HS-27A (cell line): Measurements from ENCODE around the gene EFCAB12.

ENCODE experiments used
- DNase-seq: peaks from one replicate; pipeline ENCODE4 v3.0.0-alpha.2; 2012; ENCODE audit warnings: low read depth, missing footprints

The EFCAB12 gene

DNA sequence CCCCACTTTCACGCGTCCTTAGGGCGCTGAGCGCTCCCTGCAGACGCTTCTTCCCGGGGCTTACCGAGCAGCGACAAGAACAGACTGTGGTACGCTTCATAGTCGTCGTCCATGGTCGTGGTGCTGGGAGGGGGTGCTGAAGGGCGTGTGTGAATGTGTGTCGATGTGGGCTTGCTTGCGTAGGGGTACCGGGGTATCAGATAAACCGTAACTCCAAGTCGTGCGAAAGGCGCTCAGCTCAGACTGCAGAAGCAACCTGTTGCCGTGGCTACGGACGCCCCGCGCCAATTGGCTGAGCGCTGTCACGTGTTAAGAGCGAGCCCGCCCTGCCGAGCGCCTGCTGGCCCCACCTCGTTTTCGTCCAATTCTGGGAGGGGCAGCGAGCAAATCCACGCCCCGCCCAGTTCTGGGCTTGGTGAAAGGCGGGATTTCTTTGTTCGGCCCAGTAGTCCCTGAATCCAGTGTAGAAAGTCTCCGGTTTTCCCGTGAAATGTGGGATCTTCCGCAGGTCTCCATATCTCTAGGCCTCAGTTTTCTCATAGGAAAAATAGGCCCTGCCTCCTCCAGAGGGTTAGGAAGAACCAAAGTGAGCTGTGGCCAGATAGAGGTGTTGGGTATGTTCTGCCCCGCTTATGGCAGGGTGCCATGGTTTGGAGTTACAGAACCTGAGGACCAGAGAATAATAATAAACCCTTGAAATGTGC is at the start of gene EFCAB12:
Gene EFCAB12 (minus strand): TSS at position 261 of the 704 bp plus-strand sequence. CDS start 148 bp downstream, at position 113.
- no peak for DNase-seq

DNA sequence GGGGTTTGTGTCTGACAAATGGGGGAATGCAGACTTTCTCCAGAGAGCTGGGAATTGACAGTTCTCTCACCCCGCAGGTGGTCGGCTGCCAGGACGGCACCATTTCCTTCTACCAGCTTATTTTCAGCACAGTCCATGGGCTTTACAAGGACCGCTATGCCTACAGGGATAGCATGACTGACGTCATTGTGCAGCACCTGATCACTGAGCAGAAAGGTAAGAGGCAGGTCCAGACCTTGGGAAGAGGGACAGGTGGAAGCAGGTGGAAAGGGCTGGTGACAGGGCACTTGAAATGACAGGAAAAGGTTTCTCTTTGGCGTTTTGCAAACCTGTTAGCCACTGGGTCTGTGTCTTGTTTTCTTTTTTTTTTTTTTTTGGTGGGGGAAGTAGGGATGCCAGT is 48.1 kb upstream of the EFCAB12 start:
- no peak for DNase-seq

DNA sequence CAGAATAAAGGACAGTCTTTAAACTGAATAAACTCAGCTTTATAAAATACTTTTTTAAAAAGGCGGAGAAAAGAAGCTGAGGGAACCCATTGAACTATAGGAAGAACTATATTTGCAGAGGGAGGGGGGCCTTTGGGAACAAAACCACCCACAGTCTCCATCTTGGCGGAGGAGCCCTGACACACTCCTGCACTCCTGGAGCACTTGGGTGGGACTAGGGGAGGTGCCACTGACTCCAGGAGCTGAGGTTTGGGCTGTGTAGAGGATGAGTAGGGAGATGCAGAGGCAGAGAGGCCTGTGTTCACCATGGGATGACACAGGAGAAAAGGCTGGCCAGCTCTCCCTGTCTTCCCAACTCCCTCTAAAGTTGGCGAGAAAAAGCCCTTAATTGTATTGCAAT is 47.4 kb upstream of the EFCAB12 start:
- DNase-seq = no peak

DNA sequence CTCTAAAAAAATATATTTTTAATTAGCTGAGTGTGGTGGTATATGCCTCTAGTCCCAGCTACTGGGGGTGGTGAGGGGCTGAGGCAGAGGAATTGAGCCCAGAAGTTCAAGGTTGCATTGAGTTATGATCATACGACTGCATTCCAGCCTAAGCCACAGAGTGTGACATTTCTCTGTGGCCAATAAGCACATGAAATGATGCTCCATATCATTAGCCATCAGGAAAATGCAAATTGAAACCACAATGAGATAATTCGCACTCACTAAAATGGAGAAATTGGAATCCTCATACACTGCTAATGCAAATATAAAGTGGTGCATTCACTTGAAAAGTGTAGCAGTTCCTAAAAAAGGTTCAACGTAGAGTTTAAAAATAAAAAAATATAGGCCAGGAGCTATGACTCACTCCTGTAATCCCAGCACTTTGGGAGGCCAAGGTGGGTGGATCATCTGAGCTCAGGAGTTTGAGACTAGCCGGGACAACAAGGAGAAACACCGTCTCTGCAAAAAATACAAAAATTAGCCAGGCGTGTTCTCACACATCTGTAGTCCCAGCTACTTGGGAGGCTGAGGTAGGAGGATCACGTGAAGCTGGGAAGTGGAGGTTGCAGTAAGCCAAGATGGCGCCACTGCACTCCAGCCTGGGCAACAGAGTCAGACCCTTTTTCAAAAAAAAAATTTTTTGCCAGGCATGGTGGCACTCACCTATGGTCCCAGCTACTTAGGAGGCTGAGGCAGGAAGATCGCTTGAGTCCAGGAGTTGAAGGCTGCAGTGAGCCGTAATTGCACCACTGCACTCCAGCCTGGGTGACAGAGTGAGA is 46.8 kb upstream of the EFCAB12 start:
- no peak for DNase-seq

DNA sequence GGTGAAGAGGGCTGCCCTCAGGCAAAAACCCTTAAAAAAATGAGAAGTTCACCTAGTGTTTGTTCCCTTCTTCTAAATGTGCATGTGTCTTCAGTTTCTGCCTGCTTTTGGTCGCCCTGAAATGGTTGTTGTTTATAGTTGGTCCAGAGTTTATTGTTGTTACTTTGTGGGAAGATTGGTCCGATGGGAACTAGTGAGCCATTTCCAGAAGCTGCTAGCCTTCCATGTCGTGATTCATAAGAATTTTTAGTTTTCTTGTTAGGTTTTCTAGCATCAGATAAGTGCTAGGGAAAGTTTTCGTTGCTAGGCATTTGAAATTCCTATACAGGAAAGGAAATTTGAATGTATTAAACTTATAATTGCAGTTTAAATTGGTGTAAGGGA is 45.3 kb upstream of the EFCAB12 start:
- no peak for DNase-seq

DNA sequence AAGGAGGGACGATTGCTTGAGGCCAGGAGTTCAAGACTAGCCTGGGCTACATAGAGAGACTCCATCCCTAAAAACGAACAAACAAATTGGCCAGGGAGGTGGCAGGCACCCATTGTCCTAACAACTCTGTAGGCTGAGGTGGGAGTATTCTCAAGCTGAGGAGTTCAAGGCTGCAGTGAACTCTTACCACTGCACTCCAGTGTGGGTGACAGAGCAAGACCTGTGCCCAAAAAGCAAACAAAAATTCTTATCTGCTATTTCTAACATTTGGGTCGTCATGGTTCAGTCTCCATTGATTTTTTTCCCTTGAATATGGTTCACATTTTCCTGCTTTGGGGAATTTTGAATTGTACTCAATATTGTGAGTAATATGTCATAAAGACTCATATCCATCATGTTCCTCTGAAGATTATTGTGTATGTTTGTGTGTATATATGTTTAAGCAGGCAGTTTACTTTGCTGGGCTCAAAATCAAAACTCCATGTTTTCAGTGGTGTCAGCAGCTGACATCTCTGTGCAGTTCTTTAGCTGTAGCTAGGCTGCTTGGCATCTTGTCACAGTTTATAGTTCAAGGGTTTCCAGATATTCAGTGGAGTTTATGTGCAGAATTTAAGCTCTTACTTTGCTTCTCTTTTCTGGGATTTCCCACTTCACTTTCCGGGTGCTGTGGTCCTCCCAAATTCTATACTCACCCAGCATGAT is 44.8 kb upstream of the EFCAB12 start:
- DNase-seq = no peak

DNA sequence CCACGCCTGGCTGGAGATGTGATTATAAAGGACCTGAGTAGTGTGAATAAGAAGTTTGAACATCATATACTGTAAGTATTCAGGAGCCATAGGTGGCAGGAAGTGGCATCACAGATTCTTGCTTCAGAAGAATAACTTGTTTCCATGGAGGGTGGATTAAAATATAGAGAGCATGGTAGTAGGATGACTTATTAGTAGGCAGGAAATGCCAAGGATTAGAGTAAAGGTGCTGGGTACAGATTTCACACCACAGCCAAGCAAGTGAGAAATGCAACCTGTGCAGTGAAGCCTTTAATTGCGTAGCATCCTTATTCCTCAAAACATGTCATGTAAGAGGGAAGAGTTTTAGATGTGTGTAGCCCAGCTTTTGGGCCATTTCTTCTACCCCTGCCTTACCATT is 42.4 kb upstream of the EFCAB12 start:
- no peak for DNase-seq

DNA sequence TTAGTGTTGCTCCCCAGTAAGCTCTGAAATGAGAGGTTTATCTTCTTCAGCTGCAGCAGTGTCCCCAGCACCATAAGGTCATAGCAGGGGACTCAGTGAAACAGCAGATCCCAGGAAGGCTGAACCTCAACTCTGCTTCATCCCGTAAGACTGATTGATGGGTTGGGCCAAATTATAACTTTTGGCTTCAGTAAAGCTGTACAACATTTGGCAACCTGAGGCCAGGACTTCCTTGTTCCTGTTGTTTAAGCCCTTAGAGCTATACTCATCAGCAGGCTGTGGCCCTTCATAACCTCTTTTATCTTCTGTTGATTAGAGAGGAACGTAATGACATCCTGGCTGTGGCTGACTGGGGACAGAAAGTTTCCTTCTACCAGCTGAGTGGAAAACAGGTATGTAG is 40.6 kb upstream of the EFCAB12 start:
- DNase-seq = no peak

DNA sequence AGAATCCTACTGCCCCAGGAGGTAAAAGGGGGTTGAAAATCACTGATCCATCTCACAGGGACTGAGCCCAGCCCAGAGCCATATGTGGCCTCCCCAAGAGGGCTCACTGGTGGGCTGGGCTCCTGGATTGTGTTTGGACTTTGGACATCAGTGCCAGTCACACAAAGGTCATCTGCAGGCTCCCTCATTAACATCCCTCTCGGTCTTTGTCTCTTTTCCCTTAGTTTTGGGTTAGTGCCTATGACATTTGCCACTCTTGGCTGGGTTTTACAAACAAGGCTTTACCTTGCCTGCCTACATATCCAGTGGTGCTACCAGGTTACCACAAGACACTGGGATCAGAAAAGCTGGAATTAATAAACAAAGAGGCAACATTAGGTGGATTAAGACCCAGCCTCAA is 39.5 kb upstream of the EFCAB12 start:
- no peak for DNase-seq

DNA sequence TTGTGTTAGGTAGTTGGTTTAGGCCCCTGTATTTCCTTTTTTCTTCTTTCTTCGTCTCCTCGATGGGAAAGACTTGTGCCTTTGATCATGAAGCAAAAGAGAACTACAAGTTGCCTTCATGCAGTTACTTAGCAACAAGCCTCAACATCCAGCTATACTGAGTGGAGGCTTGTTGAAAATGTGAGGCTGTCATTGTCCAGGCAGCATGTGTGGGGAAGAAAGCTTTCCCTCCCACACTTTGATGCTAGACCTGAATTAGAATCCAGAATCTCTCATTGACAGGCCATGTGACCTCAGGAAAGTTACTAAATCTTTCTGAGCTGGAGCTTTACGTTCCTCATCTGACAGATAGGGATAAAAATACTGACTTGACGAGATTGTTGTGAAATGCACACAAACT is 35.3 kb upstream of the EFCAB12 start:
- no peak for DNase-seq

DNA sequence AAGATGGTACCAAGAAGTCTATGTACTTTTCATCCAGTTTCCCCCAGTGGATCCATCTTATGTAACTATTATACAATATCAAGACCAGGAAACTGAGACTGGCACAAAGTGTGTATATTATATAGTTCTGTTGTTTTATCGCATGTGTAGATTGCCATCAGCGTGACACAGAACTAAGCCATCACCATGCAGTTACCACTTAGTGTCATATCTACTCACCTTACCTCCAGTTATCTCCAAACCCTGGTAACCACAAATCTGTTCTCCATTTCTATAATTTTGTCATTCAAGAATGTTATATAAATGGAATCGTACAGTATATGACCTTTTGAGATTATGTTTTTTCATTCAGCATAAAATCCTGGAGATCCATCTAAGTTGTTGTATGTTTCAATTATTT is 34.7 kb upstream of the EFCAB12 start:
- no peak for DNase-seq

DNA sequence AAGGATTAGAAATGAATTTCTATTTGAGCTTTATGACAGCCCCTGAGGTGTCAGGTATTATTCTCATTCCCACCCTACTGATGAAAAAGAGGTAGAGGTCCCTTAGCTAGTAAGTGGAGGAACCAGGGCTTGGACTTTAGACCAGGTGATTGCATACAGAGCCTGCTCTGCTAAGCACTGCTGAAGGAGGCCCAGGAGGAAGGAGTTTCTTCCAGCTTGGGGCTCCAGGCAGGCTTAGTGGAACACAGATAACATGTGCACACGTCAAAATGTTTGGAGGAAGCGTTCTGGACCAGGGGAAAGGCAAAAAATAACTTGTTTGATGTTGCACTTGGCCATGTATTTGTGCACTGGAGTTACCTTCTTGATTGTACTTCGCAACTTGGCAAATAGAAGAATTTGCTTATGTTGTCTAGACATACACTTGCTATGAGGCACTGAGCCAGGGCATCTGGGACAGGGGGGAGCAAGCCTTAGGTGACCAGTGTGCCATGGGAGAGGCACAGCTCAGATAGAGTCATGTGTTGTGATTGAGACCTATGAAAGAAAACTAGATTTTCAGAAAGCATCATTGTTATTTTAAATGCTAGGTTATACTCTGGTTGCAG is 34.0 kb upstream of the EFCAB12 start:
- no peak for DNase-seq

DNA sequence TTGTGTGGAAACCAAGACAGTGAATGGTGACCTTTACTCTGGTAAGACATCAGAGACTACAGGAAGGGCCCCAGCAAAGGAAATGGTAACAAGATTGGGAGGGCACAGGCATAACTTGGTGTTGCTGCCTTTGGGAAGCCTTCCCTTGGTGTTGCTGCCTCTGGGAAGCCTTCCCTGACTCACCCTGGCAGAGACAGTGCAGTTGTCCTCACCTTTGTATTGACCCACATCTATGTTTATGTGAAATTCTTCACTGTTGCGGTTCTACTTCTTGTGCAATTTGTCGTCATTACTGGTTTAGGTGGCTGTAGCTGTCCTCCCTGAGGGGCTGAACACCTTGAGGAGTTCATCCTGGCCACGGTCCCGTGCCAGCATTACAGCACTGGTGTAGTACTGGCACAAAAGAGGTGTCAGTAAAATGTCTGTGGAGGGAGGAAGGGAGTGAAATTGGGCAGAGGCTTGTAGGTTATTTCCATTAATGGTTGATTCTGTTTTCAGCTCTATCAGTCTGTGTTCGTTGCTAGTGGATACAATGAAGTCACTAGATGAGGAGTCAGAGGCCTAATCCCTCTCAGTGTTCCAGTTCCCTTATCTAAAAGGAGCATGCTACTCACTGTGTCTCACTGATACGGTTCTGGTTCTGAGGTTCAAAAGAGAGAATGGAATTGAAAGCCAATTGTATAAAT is 33.2 kb upstream of the EFCAB12 start:
- no peak for DNase-seq

DNA sequence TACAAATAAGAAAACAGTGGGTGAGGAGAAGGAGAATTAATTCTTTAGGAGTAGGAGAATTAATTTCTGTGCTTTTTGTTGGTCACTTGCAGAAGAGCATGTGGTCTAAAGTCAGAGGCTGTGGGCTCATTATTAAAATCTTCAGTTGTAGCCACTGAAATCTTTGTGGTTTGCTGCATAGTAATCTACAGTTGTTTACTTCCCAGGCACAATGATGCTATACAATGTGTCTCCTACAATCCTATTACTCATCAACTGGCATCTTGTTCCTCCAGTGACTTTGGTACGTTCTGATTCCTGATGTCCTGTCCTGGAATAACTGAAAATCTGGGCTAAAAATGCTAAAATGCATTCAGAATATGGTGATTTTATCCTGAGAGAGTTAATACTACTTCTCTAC is 32.6 kb upstream of the EFCAB12 start:
- no peak for DNase-seq

DNA sequence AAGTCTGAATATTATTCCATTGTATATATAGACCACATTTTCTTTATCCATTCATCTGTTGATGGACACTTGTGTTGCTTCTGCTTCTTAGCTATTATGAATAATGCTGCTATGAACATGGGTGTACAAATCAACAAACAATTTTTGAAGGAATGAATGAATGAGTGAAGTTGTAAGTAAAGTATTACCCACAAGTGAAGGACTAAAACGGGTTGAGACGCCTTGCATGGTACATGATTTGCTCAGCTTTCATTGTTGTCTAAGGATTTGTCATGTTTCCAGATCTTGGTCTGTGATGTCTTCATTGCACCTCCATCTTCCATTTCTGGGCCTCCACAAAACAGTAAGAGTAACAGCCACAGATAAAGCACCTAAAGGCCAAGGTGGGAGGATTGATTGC is 32.1 kb upstream of the EFCAB12 start:
- no peak for DNase-seq

DNA sequence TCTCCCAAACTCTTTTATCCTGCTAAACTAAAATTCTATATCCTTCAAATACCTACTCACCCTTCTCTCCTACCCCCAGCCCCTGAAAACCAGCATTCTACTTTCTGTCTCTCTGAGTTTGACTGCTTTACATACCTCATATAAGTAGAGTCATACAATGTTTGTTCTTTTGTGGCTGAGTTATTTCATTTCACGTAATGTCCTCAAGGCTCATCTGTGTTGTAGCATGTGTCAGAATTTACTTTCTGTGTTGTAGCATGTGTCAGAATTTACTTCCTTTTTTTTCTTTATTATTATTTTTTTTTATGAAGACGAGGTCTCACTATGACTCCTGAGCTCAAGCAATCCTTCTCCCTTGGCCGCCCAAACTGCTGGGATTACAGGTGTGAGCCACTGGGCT is 31.7 kb upstream of the EFCAB12 start:
- no peak for DNase-seq

DNA sequence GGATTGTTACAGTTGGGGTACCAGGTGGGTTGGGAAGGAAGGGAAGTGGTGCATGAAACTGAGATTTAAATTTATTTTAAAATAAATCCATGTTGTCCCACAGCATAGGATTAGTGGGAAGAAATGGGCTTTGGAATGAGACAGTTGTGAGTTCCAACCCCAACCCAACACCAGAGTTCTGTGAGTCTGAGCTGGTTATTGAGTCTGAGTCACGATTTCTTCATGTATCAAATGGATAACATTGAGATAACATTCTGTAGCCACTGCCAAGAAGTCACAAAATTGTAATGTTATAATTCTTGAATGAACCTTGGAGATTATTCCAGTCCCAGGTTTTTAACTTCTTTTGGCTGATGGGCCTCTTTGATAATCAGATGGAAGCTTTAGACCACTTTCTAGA is 25.3 kb upstream of the EFCAB12 start:
- DNase-seq = no peak

DNA sequence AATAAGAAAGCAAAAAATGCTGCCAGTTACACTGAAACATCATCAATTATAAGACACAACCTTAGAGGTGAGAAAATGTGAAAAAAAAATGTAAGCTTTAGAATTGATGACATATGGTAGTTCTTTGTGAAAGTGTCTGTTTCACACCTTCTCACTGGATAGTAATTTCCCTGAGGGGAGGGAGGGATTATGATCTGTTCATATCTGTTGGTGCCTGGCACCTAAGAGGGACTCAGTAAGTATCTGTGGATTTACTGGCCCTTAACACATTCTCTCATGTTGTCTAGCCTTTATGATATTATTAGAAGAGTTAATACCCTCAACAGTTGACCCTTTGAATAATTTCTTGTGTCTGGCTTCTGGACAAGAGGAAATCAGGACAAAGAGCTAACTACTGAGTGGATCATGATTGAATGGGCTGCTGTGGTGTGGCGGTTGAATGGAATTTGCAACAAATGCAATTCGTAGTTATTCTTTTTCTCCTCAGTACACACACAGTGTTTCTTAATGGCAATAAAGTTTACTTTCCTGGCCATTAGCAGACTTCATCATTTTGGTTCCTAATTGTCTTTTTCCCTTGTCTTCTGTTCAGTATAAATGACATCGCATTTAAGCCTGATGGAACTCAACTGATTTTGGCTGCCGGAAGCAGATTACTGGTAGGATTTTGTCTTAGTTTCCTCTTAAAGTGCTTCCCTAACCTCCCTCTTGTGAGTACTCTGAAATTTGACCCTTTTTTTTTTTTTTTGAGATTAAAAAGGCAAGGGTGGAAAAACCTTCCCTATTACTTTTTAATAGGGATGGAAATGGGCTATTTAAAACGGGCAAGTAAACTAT is 21.1 kb upstream of the EFCAB12 start:
- DNase-seq = no peak

DNA sequence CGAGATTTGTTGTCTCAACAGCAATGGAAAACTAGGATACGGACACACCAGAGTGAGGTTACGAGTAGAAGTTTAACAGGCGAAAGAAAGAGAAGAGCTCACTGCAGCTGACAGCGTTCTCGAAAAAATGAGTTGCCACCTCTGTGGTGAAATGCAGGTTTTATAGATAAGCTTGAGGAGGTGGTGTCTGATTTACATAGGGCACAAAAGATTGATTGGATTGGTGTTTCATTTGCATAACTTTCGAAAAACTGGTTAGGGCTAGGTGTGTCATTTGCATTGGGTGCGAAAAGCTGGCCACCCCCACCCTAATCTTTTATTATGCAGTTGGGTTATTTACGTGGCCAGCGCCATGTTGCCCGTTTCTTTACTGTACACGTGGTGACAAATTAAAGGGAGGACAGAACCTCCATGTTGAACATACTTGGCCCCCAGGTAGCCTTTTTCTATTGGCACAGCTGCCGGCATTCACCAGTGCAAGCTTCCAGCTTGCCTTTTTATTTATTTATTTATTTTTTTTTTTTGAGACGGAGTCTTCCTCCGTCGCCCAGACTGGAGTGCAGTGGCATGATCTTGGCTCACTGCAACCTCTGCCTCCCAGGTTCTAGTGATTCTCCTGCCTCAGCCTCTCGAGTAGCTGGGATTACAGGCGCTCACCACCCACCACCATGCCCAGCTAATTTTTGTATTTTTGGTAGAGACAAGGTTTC is 19.9 kb upstream of the EFCAB12 start:
- DNase-seq = no peak

DNA sequence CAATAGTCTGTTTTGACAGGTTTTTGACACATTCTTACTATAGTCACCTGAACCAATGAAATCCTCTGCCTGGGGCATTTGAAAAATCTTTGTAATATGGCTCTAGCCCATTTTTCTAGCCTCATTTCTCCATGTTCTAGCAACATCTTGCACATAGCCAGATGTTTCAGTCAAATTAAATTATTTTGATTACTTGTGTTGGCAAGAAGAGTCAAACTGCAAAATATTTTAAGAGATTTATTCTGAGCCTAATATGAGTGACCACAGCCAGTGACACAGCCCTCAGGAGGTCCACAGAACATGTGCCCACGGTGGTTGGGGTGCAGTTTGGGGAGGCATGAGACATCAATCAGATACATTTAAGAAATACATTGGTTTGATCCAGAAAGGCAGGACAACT is 18.5 kb upstream of the EFCAB12 start:
- DNase-seq = no peak

DNA sequence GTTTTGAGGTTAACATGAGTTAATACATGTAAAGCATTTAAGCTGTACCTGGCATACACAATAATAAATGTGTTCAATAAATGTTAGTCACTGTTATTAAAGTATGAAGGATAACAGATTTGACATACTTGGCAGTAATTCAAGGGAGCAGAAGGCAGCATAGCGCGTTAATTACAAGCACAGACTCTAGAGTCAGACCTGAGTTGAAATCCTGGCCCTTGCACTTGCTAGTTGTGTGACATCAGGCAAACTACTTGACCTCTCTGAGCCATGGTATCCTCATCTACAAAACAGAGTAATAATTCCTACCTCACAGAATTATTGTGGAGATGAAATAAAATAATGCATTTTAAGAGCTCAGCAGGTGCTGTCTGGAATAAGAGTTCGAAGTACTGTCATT is 17.0 kb upstream of the EFCAB12 start:
- DNase-seq = no peak
